Sigmoid colon (tissue), 7 donors: ENCODE measurements around the gene RNF157. TPM values are rescaled to one million over a fixed set of nuclear protein-coding genes. Genes with fewer than 3 reads are reported as not detected.
"Not testable (repeated sequence)": the region's sequence is repeated elsewhere in the genome, so short reads cannot be mapped to it uniquely, and the experiment has no call there.

Experiments
- DNase-seq: peaks from one replicate; pipeline ENCODE4 v3.0.0-alpha.2; 2019
- H3K27ac ChIP-seq, 4 donors: fragments of 200-600 bp; sonication (generic); one replicate each; pipeline ENCODE4 v1.5.1; 2016 to 2019; ENCODE audit warnings: mild to moderate bottlenecking in 1 of 4
- H3K27me3 ChIP-seq, 3 donors: fragments of 200-600 bp; sonication (generic); one replicate each; pipeline ENCODE4 v1.5.1; 2019; ENCODE audit warnings: mild to moderate bottlenecking in 1 of 3
- H3K36me3 ChIP-seq, 4 donors: fragments of 200-600 bp; sonication (generic); one replicate each; pipeline ENCODE4 v1.5.1; 2016 to 2019
- H3K4me1 ChIP-seq, 4 donors: fragments of 200-600 bp; sonication (generic); one replicate each; pipeline ENCODE4 v1.5.1; 2017 to 2019
- H3K4me3 ChIP-seq, 4 donors: fragments of 200-600 bp; sonication (generic); one replicate each; pipeline ENCODE4 v1.5.1; 2017 to 2019; ENCODE audit warnings: mild to moderate bottlenecking in 2 of 4, moderate library complexity in 1 of 4
- H3K9me3 ChIP-seq, 4 donors: fragments of 200-600 bp in 3 of 4; sonication (generic) in 3 of 4; one replicate each; pipeline versions ENCODE4 v1.5.1 to v1.6.1; 2013 to 2019
- EP300 ChIP-seq, 4 donors: sonication (generic); formaldehyde crosslinking; IDR thresholded peaks; one replicate each; pipeline ENCODE4 v1.6.1; 2017; ENCODE audit warnings: antibody characterized with exemption in 4 of 4
- POLR2A ChIP-seq, 2 donors: fragments of 450-650 bp; IDR thresholded peaks; one replicate each; pipeline ENCODE4 v1.6.1; 2016; ENCODE audit warnings: antibody characterized with exemption in 2 of 2, mild to moderate bottlenecking in 2 of 2, moderate library complexity in 2 of 2
- POLR2AphosphoS5 ChIP-seq, 4 donors: sonication (generic); formaldehyde crosslinking; IDR thresholded peaks; one replicate each; pipeline ENCODE4 v1.6.1; 2017; ENCODE audit warnings: antibody characterized with exemption in 4 of 4
- WGBS, 2 donors: extraction: QIAGEN DNeasy Blood & Tissue Kit; methylation state at CpG; one replicate each; pipeline ENCODE4 v1.1.7; 2013; 5-methylcytosine and 5-hydroxymethylcytosine counted together
- intact Hi-C: fragments of 100-400 bp; cut with DNase I; formaldehyde crosslinking; loops from one replicate; pipeline ENCODE4 v1.15.1; 2023
- polyA plus RNA-seq, 3 donors: library from polyadenylated mRNA; stranded (reverse); fragments of 200-250 nt; gene quantifications; one replicate each; pipeline ENCODE4 v1.2.3, GENCODE V29; 2013
- total RNA-seq, 4 donors: library from RNA; depleted of rRNA; stranded (reverse); fragments of >200 nt; gene quantifications; one replicate each; pipeline ENCODE4 v1.1.0, GENCODE V29; 2016
- TF ChIP-seq, protein P1 (sequence below), 4 experiments: fragments of 450-650 bp in 3 of 4; fragments of 200-600 bp in 1 of 4; IDR thresholded peaks; one replicate each; pipeline ENCODE4 v1.5.1; 2016 to 2019; ENCODE audit warnings: antibody characterized with exemption in 4 of 4, mild to moderate bottlenecking in 3 of 4, moderate library complexity in 2 of 4
- donor health status: healthy with polysubstance abuse.
- donor health status: Bipolar disorder and iron deficiency.
- donor health status: healthy.

The RNF157 gene
- total and polyA plus RNA-seq, 7 donors, result 3.1 to 29.5 (median 6.0) TPM

DNA sequence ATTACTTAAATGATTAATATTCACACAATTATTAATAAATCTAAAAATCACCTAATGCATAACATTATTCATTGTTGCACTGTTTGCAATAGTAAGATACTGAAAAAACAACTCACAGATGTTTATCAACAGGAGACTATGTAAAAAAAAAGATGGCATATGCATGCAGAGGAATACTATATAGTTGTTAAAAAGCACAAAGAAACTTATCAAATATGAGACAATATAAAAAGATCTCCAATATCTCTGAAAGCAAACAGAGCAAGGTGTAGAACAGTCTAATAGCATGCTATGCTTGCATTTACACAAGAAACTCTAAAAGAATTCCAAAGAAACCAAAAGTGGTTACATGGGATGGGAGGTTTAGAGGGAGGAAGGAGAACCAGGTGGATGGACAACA is 3.7 kb downstream of the RNF157 start:
- peaks cover 0 to 18% (median 13%) of the 10 kb centered on the region in 4 donors for H3K4me1 ChIP-seq
- intact Hi-C loops, result no loop called here

DNA sequence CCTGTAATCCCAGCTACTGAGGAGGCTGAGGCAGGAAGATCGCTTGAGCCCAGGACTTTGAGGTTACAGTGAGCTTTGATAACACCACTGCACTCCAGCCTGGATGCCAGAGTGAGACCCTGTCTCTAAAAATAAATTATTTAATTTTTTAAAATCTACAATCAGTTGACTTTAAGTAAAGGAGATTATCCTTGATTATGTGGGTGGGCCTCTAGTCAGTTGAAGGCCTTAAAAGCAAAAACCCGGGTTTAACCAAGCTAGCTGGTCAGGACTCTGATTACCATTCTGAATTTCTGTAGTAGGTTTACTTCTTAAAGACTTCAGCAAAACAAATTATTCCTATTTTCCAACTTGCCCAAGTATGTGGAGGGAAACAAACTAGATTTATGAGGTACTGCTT is 4.4 kb downstream of the RNF157 start:
- TF ChIP-seq EP300 (IDR thresholded peaks at IDR 0.05) (no peak), POLR2A (IDR thresholded peaks at IDR 0.05) (no peak), POLR2AphosphoS5 (IDR thresholded peaks at IDR 0.05) (no peak)
- TF ChIP-seq, protein P1, sequence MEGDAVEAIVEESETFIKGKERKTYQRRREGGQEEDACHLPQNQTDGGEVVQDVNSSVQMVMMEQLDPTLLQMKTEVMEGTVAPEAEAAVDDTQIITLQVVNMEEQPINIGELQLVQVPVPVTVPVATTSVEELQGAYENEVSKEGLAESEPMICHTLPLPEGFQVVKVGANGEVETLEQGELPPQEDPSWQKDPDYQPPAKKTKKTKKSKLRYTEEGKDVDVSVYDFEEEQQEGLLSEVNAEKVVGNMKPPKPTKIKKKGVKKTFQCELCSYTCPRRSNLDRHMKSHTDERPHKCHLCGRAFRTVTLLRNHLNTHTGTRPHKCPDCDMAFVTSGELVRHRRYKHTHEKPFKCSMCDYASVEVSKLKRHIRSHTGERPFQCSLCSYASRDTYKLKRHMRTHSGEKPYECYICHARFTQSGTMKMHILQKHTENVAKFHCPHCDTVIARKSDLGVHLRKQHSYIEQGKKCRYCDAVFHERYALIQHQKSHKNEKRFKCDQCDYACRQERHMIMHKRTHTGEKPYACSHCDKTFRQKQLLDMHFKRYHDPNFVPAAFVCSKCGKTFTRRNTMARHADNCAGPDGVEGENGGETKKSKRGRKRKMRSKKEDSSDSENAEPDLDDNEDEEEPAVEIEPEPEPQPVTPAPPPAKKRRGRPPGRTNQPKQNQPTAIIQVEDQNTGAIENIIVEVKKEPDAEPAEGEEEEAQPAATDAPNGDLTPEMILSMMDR (IDR thresholded peaks at IDR 0.05), result no peak
- WGBS, 2 donors, result 82 to 92% methylated on average over 2 of the region's 2 CpGs

More for the DNA sequence above, 3.7 kb downstream of the RNF157 start:
- no peaks in the 10 kb centered on the region for H3K36me3 ChIP-seq
- no peaks in the 10 kb centered on the region for H3K27me3 ChIP-seq
- no peak for DNase-seq
- TF ChIP-seq EP300 (IDR thresholded peaks at IDR 0.05), result no peak
- no peak for TF ChIP-seq POLR2A (IDR thresholded peaks at IDR 0.05)
- TF ChIP-seq, protein P1 (IDR thresholded peaks at IDR 0.05), result no peak
- TF ChIP-seq POLR2AphosphoS5 (IDR thresholded peaks at IDR 0.05), result no peak
- no peaks in the 10 kb centered on the region for H3K9me3 ChIP-seq
- H3K27ac ChIP-seq, result no peak overlapping the region
- H3K4me3 ChIP-seq, result no peak overlapping the region

DNA sequence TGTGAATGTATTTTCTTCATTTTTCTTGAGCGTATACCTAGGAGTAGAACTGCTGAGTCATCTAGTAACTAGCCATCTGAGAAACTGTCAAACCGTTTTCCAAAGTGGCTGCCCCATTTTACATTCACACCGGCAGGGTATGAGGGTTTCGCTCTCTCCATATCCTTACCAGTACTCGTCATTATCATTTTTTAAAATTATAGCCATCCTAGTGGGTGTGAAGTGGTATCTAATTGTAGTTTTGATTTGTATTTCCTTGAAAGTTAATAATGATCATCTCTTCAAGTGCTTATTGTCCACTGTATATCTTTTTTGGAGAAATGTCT is 6.0 kb downstream of the RNF157 start:
- Histone ChIP-seq H3K27ac (no peak overlapping the region), H3K27me3 (no peaks in the 10 kb centered on the region), H3K4me3 (no peak overlapping the region), H3K9me3 (no peaks in the 10 kb centered on the region), H3K36me3 (no peaks in the 10 kb centered on the region), H3K4me1 (peaks cover 0 to 1% (median under 1%) of the 10 kb centered on the region in 4 donors)
- TF ChIP-seq, protein P1 (IDR thresholded peaks at IDR 0.05), result no peak
- no peak for TF ChIP-seq EP300 (IDR thresholded peaks at IDR 0.05)
- no peak for TF ChIP-seq POLR2A (IDR thresholded peaks at IDR 0.05)
- TF ChIP-seq POLR2AphosphoS5 (IDR thresholded peaks at IDR 0.05), result no peak
- WGBS, 2 donors, result 80 to 88% methylated on average over 5 of the region's 5 CpGs
- intact Hi-C loops, result no loop called here
- DNase-seq, result no peak

More for the DNA sequence above, 4.4 kb downstream of the RNF157 start:
- intact Hi-C loops, result no loop called here
- no peak for DNase-seq
- no peaks in the 10 kb centered on the region for H3K9me3 ChIP-seq
- H3K36me3 ChIP-seq, result no peaks in the 10 kb centered on the region
- no peak overlapping the region for H3K27ac ChIP-seq
- H3K27me3 ChIP-seq, result no peaks in the 10 kb centered on the region
- H3K4me1 ChIP-seq, result peaks cover 0 to 11% (median 9%) of the 10 kb centered on the region in 4 donors
- no peak overlapping the region for H3K4me3 ChIP-seq

DNA sequence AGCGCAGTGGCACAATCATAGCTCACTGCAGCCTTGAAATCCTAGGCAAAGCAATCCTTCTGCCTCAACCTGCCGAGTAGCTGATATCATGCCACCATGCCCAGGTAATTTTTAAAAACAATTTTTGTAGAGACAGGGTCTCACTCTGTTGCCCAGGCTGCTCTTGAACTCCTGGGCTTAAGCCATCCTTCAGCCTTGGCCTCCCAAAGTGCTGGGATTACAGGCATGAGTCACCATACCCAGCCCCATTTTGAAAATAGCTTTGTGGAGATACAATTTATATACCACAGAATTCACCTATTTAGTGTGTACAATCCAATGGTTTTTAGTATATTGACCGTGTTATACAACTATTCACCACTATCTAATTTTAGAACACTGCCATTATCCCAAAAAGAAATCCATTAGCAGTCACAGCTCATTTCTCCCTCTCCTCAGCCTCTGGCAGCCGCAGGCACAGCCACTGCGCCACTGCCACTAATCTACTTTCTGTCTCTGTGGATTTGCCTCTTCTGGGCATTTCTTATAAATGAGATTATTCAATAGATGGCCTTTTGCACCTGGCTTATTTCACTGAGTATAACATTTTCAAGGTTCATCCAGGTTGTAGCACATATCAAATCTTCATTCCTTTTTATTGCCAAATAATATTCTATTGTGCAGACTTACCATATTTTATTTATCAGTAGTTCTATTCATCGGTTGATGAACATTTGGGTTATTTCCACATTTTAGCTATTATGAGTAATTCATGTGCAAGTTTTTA is 6.5 kb downstream of the RNF157 start:
- intact Hi-C loops, result no loop called here
- TF ChIP-seq POLR2A (IDR thresholded peaks at IDR 0.05) (no peak), EP300 (IDR thresholded peaks at IDR 0.05) (no peak), POLR2AphosphoS5 (IDR thresholded peaks at IDR 0.05) (no peak)
- DNase-seq, result no peak
- Histone ChIP-seq H3K9me3 (no peaks in the 10 kb centered on the region), H3K4me1 (no peaks in the 10 kb centered on the region), H3K27ac (no peak overlapping the region), H3K27me3 (no peaks in the 10 kb centered on the region), H3K36me3 (no peaks in the 10 kb centered on the region), H3K4me3 (no peak overlapping the region)
- WGBS, 2 donors, result 94 to 95% methylated on average over 6 of the region's 6 CpGs

DNA sequence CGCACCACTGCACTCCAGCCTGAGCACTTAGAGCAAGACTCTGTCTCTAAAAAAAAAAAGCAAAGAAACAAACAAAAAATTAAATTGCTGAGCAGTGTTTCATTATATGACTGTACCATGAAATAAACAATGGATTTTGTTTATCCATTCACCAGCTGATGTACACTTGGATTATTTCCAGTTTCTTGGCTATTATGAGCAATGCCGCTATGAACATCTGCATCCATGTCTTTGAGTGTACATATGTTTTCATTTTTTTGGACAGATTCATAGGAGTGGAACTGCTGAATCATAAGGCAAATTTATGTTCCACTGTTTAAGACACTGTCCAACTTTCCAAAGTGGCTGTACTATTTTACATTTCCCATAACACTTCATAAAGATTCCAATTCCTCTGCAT is 8.0 kb downstream of the RNF157 start:
- Histone ChIP-seq H3K4me3 (no peak overlapping the region), H3K27ac (no peak overlapping the region), H3K9me3 (no peaks in the 10 kb centered on the region), H3K36me3 (no peaks in the 10 kb centered on the region), H3K4me1 (no peaks in the 10 kb centered on the region), H3K27me3 (no peaks in the 10 kb centered on the region)
- no peak for DNase-seq
- intact Hi-C loops, result no loop called here
- 85 to 86% methylated on average over 2 of the region's 2 CpGs for WGBS, 2 donors
- TF ChIP-seq EP300 (IDR thresholded peaks at IDR 0.05) (no peak), POLR2AphosphoS5 (IDR thresholded peaks at IDR 0.05) (no peak), POLR2A (IDR thresholded peaks at IDR 0.05) (no peak)
- TF ChIP-seq, protein P1 (IDR thresholded peaks at IDR 0.05), result no peak

DNA sequence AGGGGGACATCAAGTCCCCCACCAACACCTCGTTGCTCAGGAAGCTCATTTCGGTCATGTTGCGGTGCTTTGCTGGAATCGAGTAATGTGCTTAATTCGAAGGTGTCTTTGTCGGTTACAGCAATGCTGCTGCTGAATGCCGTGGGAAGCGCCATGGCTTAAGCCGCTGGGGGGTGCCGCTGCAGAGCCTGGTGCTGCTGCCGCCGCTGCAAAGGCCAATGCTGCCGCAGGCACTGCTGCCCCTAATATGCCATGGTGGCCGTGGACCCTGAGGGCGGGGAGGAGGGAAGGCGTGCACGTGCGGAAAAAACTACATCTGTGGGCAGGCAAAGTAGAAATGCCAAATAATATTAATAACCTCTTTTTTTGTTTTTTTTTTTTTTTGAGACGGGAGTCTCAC is 13.5 kb downstream of the RNF157 start:
- H3K9me3 ChIP-seq, H3K4me3 ChIP-seq, H3K27ac ChIP-seq, H3K27me3 ChIP-seq, H3K4me1 ChIP-seq, DNase-seq, intact Hi-C loops, H3K36me3 ChIP-seq: not testable (repeated sequence)
- 94 to 95% methylated on average over 19 of the region's 19 CpGs for WGBS, 2 donors

DNA sequence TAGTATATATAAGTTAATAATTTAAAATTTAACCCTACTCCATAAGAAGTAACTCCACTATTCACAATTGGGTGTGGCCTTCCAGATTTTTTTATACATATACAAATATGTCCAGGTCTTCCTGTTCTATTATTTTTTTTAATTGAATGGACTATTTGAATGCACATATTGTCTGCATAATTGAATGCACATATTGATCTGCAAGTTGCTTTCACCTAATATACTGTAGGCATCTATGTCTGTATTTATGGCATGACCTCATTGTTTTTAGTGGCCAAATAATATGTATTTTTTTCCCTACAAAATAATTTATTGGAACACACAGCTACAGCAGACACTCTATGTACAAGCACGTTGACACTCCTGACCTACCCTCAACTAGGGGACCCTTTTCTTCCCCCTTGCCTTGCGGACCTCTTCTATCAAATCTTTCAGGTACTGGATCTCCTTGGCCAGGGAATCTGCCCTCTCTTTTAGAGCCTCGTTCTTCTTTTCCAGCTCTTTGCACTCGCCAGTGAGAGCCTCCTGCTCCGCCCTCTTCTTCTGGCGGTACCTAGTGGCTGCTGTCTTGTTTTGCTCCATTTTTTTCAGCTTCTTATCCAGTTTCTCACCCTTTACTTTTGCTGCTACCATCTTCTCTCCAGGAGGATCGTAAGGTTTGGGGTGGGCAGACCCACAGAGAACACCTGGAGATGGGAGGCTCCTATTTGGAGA is 14.8 kb downstream of the RNF157 start:
- DNase-seq, H3K4me1 ChIP-seq, H3K27me3 ChIP-seq, H3K27ac ChIP-seq, H3K4me3 ChIP-seq, H3K36me3 ChIP-seq, H3K9me3 ChIP-seq, intact Hi-C loops: not testable (repeated sequence)
- 91 to 92% methylated on average over 7 of the region's 7 CpGs for whole genome bisulfite sequencing, 2 donors
